GOT3 (cell line): Measurements from ENCODE around the gene ANLN.
"Not testable (repeated sequence)": the region's sequence is repeated elsewhere in the genome, so short reads cannot be mapped to it uniquely, and the experiment has no call there.

Experiments used
- DNase-seq: peaks from one replicate; lab custom pipeline; 2025; ENCODE audit warnings: mixed read lengths; lab: John Stamatoyannopoulos, UW

The ANLN gene

DNA sequence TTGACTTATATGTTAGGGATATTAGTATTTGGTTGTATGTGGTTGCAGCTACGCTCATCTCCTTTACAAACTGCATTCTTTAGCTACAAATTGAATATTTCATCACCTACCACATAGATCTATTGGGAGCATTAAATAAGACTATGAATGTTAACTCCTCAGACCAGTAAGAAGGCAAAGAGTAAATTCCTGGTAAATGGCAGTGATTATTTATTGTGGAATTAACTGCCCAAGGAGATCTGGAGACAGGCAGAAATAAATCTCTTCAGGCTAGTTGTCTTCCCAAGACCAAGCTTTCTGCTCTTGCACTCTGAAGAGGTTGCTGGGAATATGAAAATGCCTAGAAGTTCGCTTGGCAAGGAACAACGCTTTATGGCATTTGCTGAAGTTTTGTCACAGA lies 74.6 kb downstream of the ANLN start:
- DNase-seq, result no peak

GRCh38 chr7:36466001-36466400 lies 76.3 kb downstream of the ANLN start:
- not testable (repeated sequence) for DNase-seq

GRCh38 chr7:36468370-36469101 lies 78.9 kb downstream of the ANLN start:
- DNase-seq, result no peak

DNA sequence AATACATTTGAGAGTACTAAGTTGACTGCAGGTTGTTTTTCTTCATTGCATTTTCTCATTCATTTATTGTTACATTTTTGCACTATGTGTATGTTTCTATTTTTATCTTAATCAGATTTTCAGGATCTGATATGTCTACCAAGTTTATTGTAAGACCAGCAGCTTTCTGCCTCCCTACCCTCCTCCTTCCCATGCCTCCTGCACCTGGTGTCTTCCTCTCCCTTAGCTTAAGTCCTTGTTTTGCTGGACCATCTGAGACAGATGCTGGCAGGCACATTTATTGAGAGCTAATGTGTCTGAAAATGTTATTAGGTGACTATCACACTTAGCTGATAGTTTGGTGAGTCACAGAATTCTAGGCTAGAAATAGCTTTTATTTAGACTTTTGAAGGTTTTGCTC lies 79.6 kb downstream of the ANLN start:
- no peak for DNase-seq

DNA sequence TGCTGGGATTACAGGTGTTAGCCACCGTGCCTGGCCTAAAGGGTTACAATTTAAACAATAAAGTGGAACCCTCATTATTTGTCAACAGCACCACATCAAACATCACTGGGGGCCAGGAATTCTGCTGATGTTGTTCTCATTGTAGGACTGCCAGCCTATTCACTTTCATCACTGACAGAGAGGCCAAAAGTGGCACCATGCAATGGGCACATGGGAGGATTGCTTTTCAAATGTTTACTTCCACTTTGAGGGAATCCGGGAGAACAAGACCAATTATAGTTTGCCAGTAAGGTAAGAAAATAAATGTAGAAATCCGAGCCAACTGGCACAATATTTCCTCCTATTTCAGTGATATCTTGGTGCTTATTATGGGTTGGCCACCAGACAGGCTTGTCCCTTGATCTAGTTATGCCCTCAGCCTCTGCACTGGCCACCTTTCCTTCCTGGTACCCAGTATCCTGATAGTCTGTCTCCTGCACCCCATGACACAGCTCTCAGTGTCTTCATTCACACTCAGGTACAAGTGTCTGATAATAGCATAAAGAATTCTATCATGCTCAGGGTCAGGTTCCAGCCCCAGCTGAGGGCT lies 82.6 kb downstream of the ANLN start:
- no peak for DNase-seq

DNA sequence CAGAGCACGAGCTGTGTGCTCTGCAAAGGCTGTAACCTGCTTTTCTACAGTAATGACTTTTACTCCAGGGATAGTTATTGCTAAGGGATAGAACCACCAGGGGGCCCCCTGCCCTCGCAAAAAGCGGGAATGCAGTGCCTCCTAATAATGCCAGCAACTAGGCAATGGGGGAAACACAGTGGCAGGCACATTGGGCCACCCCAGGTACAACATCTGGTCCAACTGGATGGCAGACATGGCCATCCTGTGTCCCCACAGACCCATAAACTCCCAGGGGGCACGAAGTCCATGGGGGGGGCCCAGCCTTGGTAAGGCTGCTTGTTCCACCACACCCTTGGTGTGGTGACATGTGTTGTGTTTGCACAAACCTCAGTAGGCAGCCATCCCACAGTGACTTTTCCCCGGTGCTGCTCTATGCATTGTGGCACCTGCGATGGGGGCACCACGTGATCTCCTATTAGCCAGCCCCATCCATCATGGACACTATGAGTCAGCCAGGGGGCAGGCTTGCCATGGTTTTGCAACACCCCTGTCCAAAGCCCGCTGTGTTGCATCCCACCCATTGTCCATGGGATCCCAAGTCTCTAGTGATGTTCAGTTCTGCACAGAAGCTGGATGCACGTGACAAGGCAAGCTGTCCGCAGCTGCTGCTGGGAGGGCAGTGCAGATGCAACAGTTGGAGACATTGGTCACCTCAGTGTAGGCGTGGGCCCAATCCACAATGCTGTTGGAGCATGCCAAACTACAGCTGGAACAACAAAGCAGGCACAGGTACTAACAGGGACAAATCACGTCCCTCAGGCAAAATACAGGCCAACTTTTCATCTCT lies 84.0 kb downstream of the ANLN start:
- DNase-seq, result no peak

GRCh38 chr7:36474283-36475010 lies 84.8 kb downstream of the ANLN start:
- no peak for DNase-seq

DNA sequence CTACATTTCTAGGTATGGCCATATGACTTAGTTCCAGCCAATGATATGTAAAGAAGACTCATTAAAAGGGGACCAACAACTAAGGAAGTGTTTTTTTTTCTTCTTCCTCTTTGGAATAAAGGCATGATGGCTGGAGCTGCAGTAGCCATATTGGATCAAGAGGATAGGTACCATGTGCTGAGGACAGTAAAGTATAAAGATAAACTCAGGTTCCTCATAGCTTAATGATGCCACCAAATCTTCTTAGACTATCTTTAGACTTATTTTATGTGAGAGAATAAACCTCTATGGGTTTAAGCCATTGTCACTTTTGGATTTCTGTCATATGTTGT lies 85.3 kb downstream of the ANLN start:
- no peak for DNase-seq

DNA sequence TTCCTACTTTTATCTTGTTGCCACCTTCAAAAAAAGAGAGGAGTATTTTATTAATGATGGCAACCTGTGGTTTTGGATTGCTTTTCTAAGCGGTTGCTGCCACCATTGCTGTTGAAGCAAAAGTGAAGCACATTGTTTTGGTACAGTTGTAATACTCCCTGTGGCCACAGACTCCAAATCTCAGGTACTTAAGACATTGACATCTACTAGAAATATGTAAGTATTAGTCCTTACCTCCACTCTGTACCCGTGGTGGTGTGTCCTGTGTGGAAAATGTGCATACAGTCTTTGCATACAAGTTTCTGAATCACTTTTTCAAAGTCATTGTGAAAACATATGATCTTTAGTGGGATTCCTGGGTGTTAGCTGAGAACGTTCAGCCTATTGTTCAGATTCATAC lies 85.7 kb downstream of the ANLN start:
- no peak for DNase-seq

DNA sequence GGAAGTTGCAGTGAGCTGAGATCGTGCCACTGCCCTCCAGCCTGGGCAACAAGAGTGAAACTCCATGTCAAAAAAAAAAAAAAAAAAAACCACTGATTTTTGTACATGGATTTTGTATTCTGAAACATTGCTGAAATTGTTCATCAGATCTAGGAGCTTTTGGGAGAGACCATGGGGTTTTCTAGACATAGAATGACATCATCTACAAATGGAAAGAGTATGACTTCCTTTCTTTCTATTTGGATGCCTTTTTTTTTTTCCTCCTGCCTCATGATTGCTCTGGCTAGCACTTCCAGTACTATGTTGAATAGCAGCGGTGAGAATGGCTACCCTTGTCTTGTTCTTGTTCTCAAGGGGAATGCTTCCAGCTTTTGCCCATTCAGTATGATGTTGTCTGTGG lies 89.1 kb downstream of the ANLN start:
- DNase-seq, result no peak

DNA sequence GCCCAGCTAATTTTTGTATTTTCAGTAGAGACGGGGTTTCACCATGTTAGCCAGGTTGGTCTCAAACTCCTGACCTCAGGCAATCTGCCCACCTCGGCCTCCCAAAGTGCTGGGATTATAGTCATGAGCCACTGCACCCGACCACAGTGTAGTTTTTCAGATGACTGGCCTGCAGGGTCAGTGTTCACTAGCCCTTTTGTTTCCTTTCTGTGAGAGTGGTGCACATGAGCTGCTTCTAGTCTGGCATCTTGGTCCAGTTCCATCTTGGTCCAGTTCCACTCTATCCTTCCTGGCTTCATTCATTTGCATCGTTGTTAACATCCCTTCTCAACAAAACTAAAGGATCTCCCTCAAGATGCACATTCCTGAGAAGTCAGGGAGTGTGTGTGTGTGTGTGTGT lies 94.2 kb downstream of the ANLN start:
- not testable (repeated sequence) for DNase-seq

GRCh38 chr7:36484265-36484664 lies 94.6 kb downstream of the ANLN start:
- DNase-seq, result no peak

GRCh38 chr7:36486336-36486735 lies 96.7 kb downstream of the ANLN start:
- DNase-seq, result no peak

GRCh38 chr7:36487756-36488336 lies 98.2 kb downstream of the ANLN start:
- DNase-seq, result no peak

DNA sequence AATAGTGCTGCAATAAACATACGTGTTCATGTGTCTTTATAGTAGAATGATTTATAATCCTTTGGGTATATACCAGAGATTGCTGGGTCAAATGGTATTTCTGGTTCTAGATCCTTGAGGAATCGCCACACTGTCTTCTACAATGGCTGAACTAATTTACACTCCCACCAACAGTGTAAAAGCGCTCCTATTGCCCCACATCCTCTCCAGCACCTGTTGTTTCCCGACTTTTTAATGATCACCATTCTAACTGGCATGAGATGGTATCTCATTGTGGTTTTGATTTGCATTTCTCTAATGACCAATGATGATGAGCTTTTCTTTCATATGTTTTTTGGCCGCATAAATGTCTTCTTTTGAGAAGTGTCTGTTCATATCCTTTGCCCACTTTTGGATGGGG lies 99.0 kb downstream of the ANLN start:
- DNase-seq, result not testable (repeated sequence)

- DNase-seq, result no peak
Observed at GRCh38 chr7:36490419-36490830, 100.8 kb downstream of the ANLN start.

DNA sequence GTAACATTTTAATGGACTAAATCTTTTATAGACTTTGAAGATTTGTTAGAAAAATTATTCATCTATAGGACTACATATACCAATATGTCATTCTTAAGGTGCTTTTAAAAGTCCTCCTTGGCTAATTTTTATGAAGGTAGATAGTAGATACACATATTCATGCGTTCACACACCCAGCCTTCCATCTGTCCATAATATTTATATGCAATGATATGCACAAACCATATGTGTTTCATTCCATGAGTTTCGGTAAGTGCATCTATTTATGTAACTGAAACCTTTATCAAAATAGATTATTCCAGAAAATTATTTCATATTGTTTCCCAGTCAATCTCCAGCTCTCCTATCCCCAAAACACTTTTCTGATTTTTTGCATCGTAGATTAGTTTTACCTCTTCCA lies 101.7 kb downstream of the ANLN start:
- no peak for DNase-seq

DNA sequence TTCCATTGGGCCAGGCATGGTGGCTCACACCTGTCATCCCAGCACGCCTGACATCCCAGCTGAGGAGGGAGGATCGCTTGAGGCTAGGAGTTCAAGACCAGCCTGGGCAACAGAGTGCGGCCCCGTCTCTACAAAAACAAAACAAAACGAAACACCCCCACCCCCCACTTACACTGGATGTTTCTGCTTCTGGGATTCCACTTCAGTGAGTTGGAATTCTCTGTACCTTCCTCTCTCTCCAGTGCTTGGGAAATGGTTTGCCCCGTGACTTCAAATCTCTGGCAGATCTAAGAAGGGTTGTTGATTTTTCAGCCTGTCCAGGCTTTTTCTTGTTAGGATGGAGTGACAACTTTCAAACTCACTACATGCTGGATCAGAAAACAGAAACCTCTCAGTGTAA lies 106.9 kb downstream of the ANLN start:
- no peak for DNase-seq

GRCh38 chr7:36497176-36497575 lies 107.5 kb downstream of the ANLN start:
- not testable (repeated sequence) for DNase-seq

GRCh38 chr7:36497775-36498174 lies 108.1 kb downstream of the ANLN start:
- DNase-seq, result no peak
